Nephron progenitor cell (in vitro differentiated cells): ENCODE data around the gene ZSCAN31.

Source experiments
- DNase-seq: peaks from one replicate; pipeline ENCODE4 v3.0.0; 2021
- H3K27ac Mint-ChIP-seq: 2 replicates; pipeline ENCODE4 v1.8.0; 2021; ENCODE audit warnings: mild to moderate bottlenecking, moderate library complexity, mixed read lengths
- H3K27me3 Mint-ChIP-seq: 2 replicates; pipeline ENCODE4 v1.8.0; 2021; ENCODE audit warnings: mild to moderate bottlenecking, low read depth, mixed read lengths; ENCODE audit not compliant: poor library complexity
- H3K36me3 Mint-ChIP-seq: 2 replicates; pipeline ENCODE4 v1.8.0; 2021; ENCODE audit warnings: low read depth, mixed read lengths
- H3K4me1 Mint-ChIP-seq: 2 replicates; pipeline ENCODE4 v1.8.0; 2021; ENCODE audit warnings: mixed read lengths
- H3K4me3 Mint-ChIP-seq: 2 replicates; pipeline ENCODE4 v1.8.0; 2021; ENCODE audit warnings: mild to moderate bottlenecking, moderate library complexity, mixed read lengths
- H3K9me3 Mint-ChIP-seq: 2 replicates; pipeline ENCODE4 v1.8.0; 2021; ENCODE audit warnings: mild to moderate bottlenecking, moderate library complexity, mixed read lengths
- TF ChIP-seq, protein P1 (sequence below): fragments of 200-600 bp; sonication (generic); IDR thresholded peaks from 2 replicates; pipeline ENCODE4 v1.5.0; 2021; ENCODE audit warnings: antibody characterized with exemption

The ZSCAN31 gene

GRCh38 chr6:28295326-28295725 lies 40.6 kb downstream of the ZSCAN31 start:
- peaks cover 71% of the 10 kb centered on the region for H3K36me3 Mint-ChIP-seq
- TF ChIP-seq, protein P1, sequence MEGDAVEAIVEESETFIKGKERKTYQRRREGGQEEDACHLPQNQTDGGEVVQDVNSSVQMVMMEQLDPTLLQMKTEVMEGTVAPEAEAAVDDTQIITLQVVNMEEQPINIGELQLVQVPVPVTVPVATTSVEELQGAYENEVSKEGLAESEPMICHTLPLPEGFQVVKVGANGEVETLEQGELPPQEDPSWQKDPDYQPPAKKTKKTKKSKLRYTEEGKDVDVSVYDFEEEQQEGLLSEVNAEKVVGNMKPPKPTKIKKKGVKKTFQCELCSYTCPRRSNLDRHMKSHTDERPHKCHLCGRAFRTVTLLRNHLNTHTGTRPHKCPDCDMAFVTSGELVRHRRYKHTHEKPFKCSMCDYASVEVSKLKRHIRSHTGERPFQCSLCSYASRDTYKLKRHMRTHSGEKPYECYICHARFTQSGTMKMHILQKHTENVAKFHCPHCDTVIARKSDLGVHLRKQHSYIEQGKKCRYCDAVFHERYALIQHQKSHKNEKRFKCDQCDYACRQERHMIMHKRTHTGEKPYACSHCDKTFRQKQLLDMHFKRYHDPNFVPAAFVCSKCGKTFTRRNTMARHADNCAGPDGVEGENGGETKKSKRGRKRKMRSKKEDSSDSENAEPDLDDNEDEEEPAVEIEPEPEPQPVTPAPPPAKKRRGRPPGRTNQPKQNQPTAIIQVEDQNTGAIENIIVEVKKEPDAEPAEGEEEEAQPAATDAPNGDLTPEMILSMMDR, result no peak
- DNase-seq, result no peak
- no peak overlapping the region for H3K4me3 Mint-ChIP-seq
- H3K27me3 Mint-ChIP-seq, result peaks cover 5% of the 10 kb centered on the region
- H3K27ac Mint-ChIP-seq, result no peak overlapping the region
- no peaks in the 10 kb centered on the region for H3K4me1 Mint-ChIP-seq
- H3K9me3 Mint-ChIP-seq, result peaks cover 18% of the 10 kb centered on the region

DNA sequence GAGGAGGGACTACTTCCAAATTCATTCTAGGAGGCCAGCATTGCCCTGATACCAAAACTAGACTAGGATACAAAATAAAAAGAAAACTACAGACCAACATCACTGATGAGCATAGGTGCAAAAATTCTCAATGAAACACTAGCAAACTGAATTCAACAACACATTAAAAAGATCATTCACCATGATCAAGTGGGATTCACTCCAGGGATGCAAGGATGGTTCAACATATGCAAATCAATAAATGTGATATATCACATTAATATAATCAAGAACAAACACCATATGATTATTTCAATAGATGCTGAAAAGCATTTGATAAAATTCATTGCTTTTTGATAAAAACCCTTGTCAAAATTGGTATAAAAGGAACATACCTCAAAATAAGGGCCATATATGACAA lies 44.4 kb downstream of the ZSCAN31 start:
- no peak overlapping the region for H3K4me3 Mint-ChIP-seq
- DNase-seq, result no peak
- peaks cover 82% of the 10 kb centered on the region for H3K36me3 Mint-ChIP-seq
- peaks cover 2% of the 10 kb centered on the region for H3K27me3 Mint-ChIP-seq
- TF ChIP-seq, protein P1, result no peak
- no peaks in the 10 kb centered on the region for H3K4me1 Mint-ChIP-seq
- H3K9me3 Mint-ChIP-seq, result peaks cover 36% of the 10 kb centered on the region
- no peak overlapping the region for H3K27ac Mint-ChIP-seq

DNA sequence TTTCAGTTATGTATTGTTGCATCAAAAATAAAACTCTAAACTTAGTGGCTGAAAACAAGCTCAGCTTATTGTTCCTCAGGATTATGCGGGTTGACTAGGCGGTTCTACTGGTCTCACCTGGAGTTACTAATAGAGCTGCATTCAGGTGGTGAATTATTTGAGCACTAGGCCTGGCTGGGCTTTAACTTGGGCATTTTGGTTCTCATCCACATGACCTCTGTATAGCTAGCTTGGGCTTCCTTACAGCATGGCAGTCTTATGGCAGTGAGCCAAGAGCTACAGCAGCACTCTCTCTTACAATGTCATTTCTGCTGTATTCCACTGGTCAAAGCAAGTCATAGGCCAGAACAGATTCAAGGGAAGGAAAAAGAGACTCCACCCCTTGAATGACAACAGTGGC lies 53.0 kb downstream of the ZSCAN31 start:
- Mint-ChIP-seq H3K27ac (no peak overlapping the region), H3K4me3 (peak overlapping the region; percentile 97), H3K36me3 (peaks cover 57% of the 10 kb centered on the region), H3K27me3 (no peaks in the 10 kb centered on the region), H3K4me1 (peaks cover 23% of the 10 kb centered on the region), H3K9me3 (peaks cover 2% of the 10 kb centered on the region)
- TF ChIP-seq, protein P1, result no peak
- no peak for DNase-seq

- Mint-ChIP-seq H3K27ac (no peak within 1 kb of the TSS), H3K36me3 (peaks cover 53% of the 10 kb centered on the region), H3K9me3 (no peaks in the 10 kb centered on the region), H3K4me3 (peak within 1 kb of the TSS; percentile 97), H3K4me1 (peaks cover 23% of the 10 kb centered on the region), H3K27me3 (no peaks in the 10 kb centered on the region)
- TF ChIP-seq, protein P1, result no peak
- peak; percentile 88 for DNase-seq
Measured at GRCh38 chr6:28281288-28282064, 54.5 kb downstream of the ZSCAN31 start, which contains the start of gene PGBD1. TSS of gene PGBD1 (plus strand) at chr6:28281572. CDS start at chr6:28283814, 2,242 bp downstream.

DNA sequence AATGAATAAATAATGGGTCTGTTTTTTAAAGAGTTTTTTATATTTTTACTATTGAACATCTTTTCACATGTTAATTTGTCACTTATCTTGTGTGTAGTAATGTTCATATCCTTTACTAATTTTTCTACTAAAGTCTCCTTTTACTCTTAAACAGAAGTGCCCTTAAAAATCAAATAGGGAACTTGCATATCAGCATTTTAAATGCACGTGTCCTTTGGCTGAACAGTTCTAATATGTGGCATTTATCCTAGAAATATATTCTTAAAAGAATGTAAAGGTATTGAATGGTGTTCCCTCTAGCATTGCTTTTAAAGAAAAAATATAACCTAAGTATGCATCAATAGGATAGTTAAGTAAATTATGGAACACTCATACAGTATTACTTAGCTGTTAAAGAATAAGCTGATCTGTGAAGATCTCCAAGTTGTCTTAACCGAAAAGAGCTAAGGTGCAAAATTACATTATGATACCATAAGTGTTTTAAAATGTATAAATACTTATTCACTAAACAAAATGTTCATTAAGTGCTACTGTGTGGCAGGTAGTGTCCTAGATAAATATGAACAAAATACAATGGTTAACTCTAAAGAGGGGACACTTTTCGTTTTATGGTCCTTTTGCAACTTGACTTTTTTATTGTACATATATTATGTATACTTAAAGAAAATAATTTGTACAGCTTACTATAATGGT lies 55.2 kb downstream of the ZSCAN31 start:
- Mint-ChIP-seq H3K4me1 (peaks cover 23% of the 10 kb centered on the region), H3K9me3 (no peaks in the 10 kb centered on the region), H3K4me3 (peak overlapping the region; percentile 97), H3K27ac (no peak overlapping the region), H3K36me3 (peaks cover 53% of the 10 kb centered on the region), H3K27me3 (no peaks in the 10 kb centered on the region)
- DNase-seq, result no peak
- TF ChIP-seq, protein P1, result no peak
